K562 (cell line): Measurements from ENCODE around the gene TRMT1. TPM values are rescaled to one million over a fixed set of nuclear protein-coding genes. Genes with fewer than 3 reads are reported as not detected.
A peak's percentile ranks its signal among the peaks of the same experiment; 100 is the strongest.

Source experiments
- COPS2 ChIP-seq: fragments of 450-650 bp; conservative IDR thresholded peaks from 2 replicates; pipeline ENCODE4 v1.6.1; 2016; ENCODE audit warnings: mild to moderate bottlenecking, moderate library complexity
- GATA2 ChIP-seq: sonication (generic); formaldehyde crosslinking; IDR thresholded peaks from 2 replicates; pipeline ENCODE4 v1.4.0; 2020; ENCODE audit warnings: mild to moderate bottlenecking, missing genetic modification reagents
- HMG20B ChIP-seq: fragments of 250-450 bp; sonication (Bioruptor Pico); IDR thresholded peaks from 2 replicates; pipeline ENCODE4 v1.5.0; 2021; ENCODE audit warnings: mild to moderate bottlenecking
- HMGN3 ChIP-seq: IDR thresholded peaks from 2 replicates; pipeline ENCODE4 v1.6.1; 2011; ENCODE audit warnings: borderline replicate concordance, low read depth, mild to moderate bottlenecking, mixed read lengths, low read length; ENCODE audit not compliant: insufficient read length; ENCODE audit errors: extremely low read depth
- ILF3 ChIP-seq: fragments of 450-650 bp; IDR thresholded peaks from 2 replicates; pipeline ENCODE4 v1.6.1; 2018; ENCODE audit warnings: antibody characterized with exemption, mild to moderate bottlenecking, moderate library complexity, borderline replicate concordance
- JUN ChIP-seq, 2 experiments: sonication (generic) in 1 of 2; formaldehyde crosslinking in 1 of 2; IDR thresholded peaks; 2 replicates each; pipeline versions ENCODE4 v1.6.1 to v1.8.0; 2012 to 2022; ENCODE audit warnings: borderline replicate concordance in 2 of 2, mild to moderate bottlenecking in 2 of 2, improper control_type of control experiment in 1 of 2, low read depth in 1 of 2, low read length in 1 of 2, missing genetic modification reagents in 1 of 2
- KDM1A ChIP-seq, 2 experiments: fragments of 450-650 bp; IDR thresholded peaks; 2 replicates each; pipeline ENCODE4 v1.6.1; 2016; ENCODE audit warnings: mild to moderate bottlenecking in 2 of 2
- L3MBTL2 ChIP-seq: fragments of 450-650 bp; IDR thresholded peaks from 2 replicates; pipeline ENCODE4 v1.6.1; 2016; ENCODE audit warnings: mild to moderate bottlenecking, moderate library complexity
- MCM7 ChIP-seq, 2 experiments: fragments of 450-650 bp; IDR thresholded peaks; 2 replicates each; pipeline ENCODE4 v1.6.1; 2016 to 2018
- MTA1 ChIP-seq: fragments of 450-650 bp; IDR thresholded peaks from 2 replicates; pipeline ENCODE4 v1.6.1; 2017; ENCODE audit warnings: borderline replicate concordance
- NFE2L1 ChIP-seq: fragments of 450-650 bp; IDR thresholded peaks from 2 replicates; pipeline ENCODE4 v1.6.1; 2016; ENCODE audit warnings: missing genetic modification characterization, low read depth, mild to moderate bottlenecking, missing compliant biosample characterization, moderate library complexity, borderline replicate concordance
- NFIX ChIP-seq: fragments of 250-450 bp; sonication (Bioruptor Pico); IDR thresholded peaks from 2 replicates; pipeline ENCODE4 v1.4.0; 2020; ENCODE audit warnings: low read depth, mild to moderate bottlenecking, moderate library complexity
- POLR2A ChIP-seq: fragments of 450-650 bp; conservative IDR thresholded peaks from 2 replicates; pipeline ENCODE4 v1.6.1; 2016
- PTBP1 ChIP-seq: fragments of 200-400 bp; formaldehyde crosslinking; IDR thresholded peaks from 2 replicates; pipeline ENCODE4 v1.6.1; 2017; ENCODE audit warnings: low read depth, low read length
- RFX7 ChIP-seq: fragments of 250-450 bp; sonication (Bioruptor Pico); IDR thresholded peaks from 2 replicates; pipeline ENCODE4 v1.5.1; 2021; ENCODE audit warnings: mild to moderate bottlenecking
- RHOXF2B ChIP-seq: fragments of 250-450 bp; sonication (Bioruptor Pico); conservative IDR thresholded peaks from 2 replicates; pipeline ENCODE4 v1.5.1; 2021
- TAF7 ChIP-seq: fragments of 450-650 bp; IDR thresholded peaks from 2 replicates; pipeline ENCODE4 v1.6.1; 2016; ENCODE audit warnings: missing genetic modification characterization, missing compliant biosample characterization
- TEAD4 ChIP-seq, 2 experiments: sonication (generic) in 1 of 2; formaldehyde crosslinking in 1 of 2; IDR thresholded peaks; 2 replicates each; pipeline versions ENCODE4 v1.6.1 to v1.8.0; 2012 to 2022; ENCODE audit warnings: borderline replicate concordance in 1 of 2, inconsistent platforms in 1 of 2, low read length in 1 of 2, mild to moderate bottlenecking in 1 of 2, missing genetic modification reagents in 1 of 2
- ZBTB5 ChIP-seq: fragments of 450-650 bp; IDR thresholded peaks from 2 replicates; pipeline ENCODE4 v1.6.1; 2017; ENCODE audit warnings: antibody characterized with exemption
- ZFP36 ChIP-seq: fragments of 150-350 bp; IDR thresholded peaks from 2 replicates; pipeline ENCODE4 v1.6.1; 2018; ENCODE audit warnings: low read length, low read depth; ENCODE audit not compliant: partially characterized antibody
- ZNF232 ChIP-seq: sonication (generic); formaldehyde crosslinking; IDR thresholded peaks from 2 replicates; pipeline ENCODE4 v1.8.0; 2022; ENCODE audit warnings: mild to moderate bottlenecking, missing genetic modification reagents
- ZNF395 ChIP-seq: fragments of 200-800 bp; sonication (Bioruptor generic); IDR thresholded peaks from 2 replicates; pipeline ENCODE4 v1.6.1; 2017; ENCODE audit warnings: missing genetic modification characterization, missing compliant biosample characterization
- ZNF586 ChIP-seq: fragments of 450-650 bp; formaldehyde crosslinking; conservative IDR thresholded peaks from 2 replicates; pipeline ENCODE4 v1.4.0; 2020; ENCODE audit warnings: mild to moderate bottlenecking, moderate library complexity
- polyA plus RNA-seq, 8 experiments: library from polyadenylated mRNA; depleted of rRNA in 4 of 8; stranded (reverse) in 5 of 8; unstranded in 3 of 8; fragments of >200 nt; fragmentation: Nextera tagmentation in 2 of 8; fragmentation: Illumina TruSeq in 1 of 8; extraction: Ambion mirVana in 2 of 8; extraction: Trizol in 1 of 8; gene quantifications; 2 replicates each; pipeline versions ENCODE4 v1.2.1 to v1.2.3, GENCODE V29; 2011 to 2014; ENCODE audit warnings: inconsistent platforms in 1 of 8, missing spikeins in 1 of 8
- total RNA-seq, 7 experiments: library from RNA; depleted of rRNA in 6 of 7; stranded (reverse); fragments of >200 nt in 6 of 7; fragmentation: Illumina TruSeq in 2 of 7; extraction: Trizol in 2 of 7; gene quantifications; 2 replicates each; pipeline versions ENCODE4 v1.2.1 to v1.2.3, GENCODE V29; 2011 to 2021; ENCODE audit warnings: low replicate concordance in 1 of 7
- TF ChIP-seq, protein P1 (sequence below), 2 experiments: fragments of 450-650 bp in 1 of 2; sonication (generic) in 1 of 2; formaldehyde crosslinking in 1 of 2; IDR thresholded peaks in 1 of 2; conservative IDR thresholded peaks in 1 of 2; 2 replicates each; pipeline versions ENCODE4 v1.6.1 to v1.8.1; 2016 to 2023; ENCODE audit warnings: mild to moderate bottlenecking in 2 of 2, moderate library complexity in 2 of 2, inconsistent platforms in 1 of 2, missing genetic modification reagents in 1 of 2

Gene TRMT1
- total and polyA plus RNA-seq, 9 of the 15 experiments (the other 6 are each of a cell fraction or from before 2014, with no cell fraction given): 5.8 to 158 (median 54.3) TPM

GRCh38 chr19:13164343-13165161 lies 48.0 kb upstream of the TRMT1 start (continued):
- TF ChIP-seq TEAD4 (IDR thresholded peaks at IDR 0.05; ENCODE audit: low read length) (no peak), TEAD4 (CRISPR knock-in tag; IDR thresholded peaks at IDR 0.05; ENCODE audit: borderline replicate concordance) (no peak), HMGN3 (no peak), MCM7 (IDR thresholded peaks at IDR 0.05) (no peak), ILF3 (no peak), COPS2 (no peak), NFE2L1 (tag) (no peak), ZFP36 (no peak), POLR2A (no peak), TAF7 (tag) (peak; percentile 36; the same call in 1 of the 2 replicates), MTA1 (peak; percentile 65), PTBP1 (no peak), RFX7 (CRISPR knock-in tag) (no peak), ZNF395 (CRISPR knock-in tag) (no peak; the same call in 1 of the 2 replicates), KDM1A (IDR thresholded peaks at IDR 0.05) (no peak; a peak in 1 of 4 replicates), RHOXF2B (CRISPR knock-in tag) (no peak), GATA2 (CRISPR knock-in tag) (no peak), NFIX (CRISPR knock-in tag) (no peak), JUN (IDR thresholded peaks at IDR 0.05; ENCODE audit: borderline replicate concordance, low read depth, low read length) (0 out of 2 replicates have a peak, but pooled peaks have one; percentile 2), JUN (CRISPR knock-in tag; IDR thresholded peaks at IDR 0.05; ENCODE audit: borderline replicate concordance) (no peak), L3MBTL2 (peak; percentile 48; the same call in 1 of the 2 replicates), ZNF232 (CRISPR knock-in tag) (no peak), ZBTB5 (no peak), ZNF586 (CRISPR knock-in tag) (no peak), HMG20B (CRISPR knock-in tag) (no peak)
- TF ChIP-seq, protein P1, sequence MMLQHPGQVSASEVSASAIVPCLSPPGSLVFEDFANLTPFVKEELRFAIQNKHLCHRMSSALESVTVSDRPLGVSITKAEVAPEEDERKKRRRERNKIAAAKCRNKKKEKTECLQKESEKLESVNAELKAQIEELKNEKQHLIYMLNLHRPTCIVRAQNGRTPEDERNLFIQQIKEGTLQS (IDR thresholded peaks at IDR 0.05): no peak
- TF ChIP-seq, protein P1 (CRISPR knock-in tag; conservative IDR thresholded peaks at IDR 0.05): no peak
